Measurements from ENCODE around the gene HNRNPH3.
A peak's percentile ranks its signal among the peaks of the same experiment; 100 is the strongest.

The HNRNPH3 gene

DNA sequence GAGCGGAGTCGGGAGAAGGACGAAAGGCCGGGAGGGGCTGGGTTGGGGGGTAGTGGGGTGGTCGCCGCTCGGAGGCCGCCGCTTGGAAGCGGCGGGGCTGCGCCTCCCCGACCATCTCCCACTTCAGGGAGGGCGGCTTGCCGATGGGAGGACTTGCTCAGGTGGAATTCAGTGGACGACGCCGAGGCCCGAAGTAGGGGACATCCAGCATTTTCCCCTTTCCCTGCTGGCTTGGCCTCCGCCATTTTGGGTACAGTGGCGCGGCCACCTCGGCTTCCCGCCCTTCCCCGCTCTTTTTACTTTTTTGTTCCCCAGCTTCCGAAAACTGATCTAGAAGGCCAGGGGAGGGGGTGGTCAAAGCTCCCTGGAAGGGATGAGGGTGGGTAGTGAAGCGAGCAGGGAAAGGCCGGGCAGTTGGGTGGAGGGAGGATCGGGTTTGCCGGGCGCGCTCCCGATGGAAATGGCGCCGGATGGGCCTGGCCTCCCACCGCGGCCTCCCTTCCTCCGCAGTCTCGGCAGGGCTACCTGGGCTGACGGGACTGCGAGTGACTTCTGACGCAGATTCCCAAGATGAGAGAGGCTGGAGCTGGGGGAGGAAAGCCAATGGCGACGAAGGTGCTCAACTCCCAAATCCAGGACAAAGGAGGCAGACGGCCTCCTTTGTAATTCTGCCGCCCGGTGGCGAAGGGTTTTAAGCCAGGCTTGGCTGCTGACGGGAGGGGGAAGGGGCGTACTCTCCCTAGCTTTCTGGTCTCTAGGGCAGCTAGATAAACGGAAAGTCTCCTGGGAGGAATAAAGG lies 594 bp downstream of the HNRNPH3 start, which contains the start of gene PBLD:
Gene PBLD (minus strand): TSS at position 670 of the 799 bp plus-strand sequence. CDS start 26,084 bp downstream, outside the sequence.
- peak; percentile 43 for DNase-seq

DNA sequence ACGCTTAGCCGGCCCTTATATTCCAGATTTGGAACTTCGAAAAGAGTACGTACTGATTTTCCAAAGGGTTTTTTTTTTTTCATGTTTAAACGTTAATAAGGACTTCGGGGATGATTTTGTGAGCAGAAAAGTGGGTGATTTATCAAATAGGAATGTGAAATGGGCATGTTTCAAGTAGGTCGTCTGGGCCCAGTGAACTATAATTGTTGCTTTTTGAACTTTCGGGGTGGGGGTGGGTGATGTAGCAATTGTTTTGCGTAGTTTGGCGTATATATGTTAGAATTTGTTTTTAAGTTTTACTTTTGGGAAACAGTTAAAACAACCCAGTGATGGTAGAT lies 1.2 kb downstream of the HNRNPH3 start:
- no peak for DNase-seq

DNA sequence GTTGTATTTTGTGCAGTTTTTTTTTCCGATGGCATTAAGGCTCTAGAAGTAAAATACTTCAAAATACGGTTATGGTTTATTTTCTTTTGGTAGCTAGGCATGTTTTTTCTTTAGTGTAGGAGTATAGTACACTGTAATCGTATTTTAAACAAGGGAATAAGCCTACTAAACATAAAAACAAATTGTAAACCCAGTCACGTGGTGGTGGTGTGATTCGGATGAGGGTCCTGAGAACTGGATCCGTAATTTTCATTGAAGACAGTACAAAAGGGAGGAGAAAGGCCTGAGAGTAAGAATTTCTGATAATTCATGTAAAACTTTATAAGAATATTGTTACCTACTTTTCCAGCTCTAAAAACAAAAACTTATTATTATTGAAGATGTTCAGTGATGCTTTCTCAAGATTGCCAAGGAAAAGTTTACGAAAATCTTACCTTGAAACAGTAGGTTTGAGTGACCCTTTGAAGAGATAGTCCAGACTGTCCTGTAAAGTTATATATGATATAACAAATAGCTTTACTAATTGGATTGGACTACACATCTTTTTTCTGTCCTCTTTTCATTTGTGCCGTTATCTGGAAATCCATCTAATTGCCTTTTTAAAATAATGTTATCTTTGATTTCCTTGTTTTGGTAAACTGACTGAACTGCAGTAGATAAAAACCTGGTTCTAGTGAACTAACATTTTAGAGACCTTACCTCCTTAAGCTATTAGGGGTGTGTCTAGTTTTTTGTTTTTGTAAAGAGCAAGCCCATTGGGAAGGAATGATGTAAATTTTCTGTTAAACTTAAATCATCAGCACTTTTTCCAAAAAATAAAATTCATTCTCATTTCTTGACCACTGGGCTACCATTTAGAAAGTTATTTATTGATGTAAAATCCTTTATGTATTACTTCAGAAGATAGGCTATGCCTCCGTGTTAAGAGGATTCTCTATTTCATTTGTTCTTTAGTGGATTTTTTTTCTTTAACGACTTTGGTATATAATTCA lies 1.9 kb downstream of the HNRNPH3 start:
- DNase-seq = no peak

DNA sequence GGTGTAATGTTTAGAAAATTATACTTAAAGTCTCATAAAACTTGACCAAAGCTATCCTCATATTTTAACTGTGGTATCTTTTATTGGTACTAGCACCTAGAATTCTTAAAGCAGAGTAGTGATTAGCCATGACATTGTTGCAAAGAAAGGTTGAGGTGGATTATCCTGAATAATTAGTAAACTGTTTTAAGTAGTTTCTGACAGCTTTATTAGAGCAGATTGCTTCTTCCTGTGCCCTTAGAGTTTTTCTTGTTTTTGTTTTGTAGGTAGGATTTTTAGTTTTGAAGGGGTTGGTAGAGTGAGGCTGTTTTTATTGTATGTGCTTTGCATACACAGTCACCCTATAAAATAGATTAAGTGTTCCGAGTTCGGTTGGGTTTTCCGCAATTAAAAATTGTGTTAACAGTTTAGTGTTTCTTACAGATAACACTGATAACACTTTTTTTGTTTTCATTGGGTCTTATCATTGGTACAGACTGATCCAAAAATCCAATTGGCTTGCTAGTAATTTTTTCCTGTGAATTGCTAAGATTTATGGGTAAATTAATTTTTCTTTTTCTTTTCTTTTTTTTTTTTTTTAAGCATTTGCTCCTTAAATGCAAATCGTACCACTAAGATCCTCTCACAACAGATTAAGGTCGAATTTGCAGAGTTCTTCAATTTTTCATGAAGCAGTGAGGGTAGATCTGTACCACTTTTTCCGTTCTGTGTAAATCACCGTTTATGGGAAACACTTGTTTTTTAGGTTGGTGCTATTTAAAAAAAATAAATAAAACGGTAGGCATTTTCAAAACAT lies 3.0 kb downstream of the HNRNPH3 start:
- no peak for DNase-seq

DNA sequence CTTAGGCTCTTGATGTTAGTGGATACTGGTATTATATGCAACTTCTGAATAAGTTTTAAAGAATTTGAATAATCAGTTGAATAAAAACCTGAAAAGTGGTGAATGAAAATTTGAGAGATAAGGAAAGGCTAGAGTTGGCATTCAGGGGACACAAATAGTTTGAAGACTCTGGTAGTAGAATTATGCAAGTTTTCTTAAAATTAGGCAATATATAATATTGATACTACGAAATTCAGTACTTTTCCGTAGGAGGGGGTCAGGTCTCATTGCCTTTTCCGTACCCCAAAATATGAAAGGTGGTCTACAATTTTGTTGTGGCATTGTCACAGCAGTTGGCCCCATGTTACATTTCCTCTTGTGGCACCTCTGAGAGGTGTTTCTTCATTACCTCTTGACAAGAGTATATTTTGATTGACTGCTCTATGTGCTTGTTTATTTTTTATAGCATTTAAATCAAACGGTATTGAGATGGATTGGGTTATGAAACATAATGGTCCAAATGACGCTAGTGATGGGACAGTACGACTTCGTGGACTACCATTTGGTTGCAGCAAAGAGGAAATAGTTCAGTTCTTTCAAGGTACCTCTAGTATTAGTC lies 5.0 kb downstream of the HNRNPH3 start:
- DNase-seq = no peak

DNA sequence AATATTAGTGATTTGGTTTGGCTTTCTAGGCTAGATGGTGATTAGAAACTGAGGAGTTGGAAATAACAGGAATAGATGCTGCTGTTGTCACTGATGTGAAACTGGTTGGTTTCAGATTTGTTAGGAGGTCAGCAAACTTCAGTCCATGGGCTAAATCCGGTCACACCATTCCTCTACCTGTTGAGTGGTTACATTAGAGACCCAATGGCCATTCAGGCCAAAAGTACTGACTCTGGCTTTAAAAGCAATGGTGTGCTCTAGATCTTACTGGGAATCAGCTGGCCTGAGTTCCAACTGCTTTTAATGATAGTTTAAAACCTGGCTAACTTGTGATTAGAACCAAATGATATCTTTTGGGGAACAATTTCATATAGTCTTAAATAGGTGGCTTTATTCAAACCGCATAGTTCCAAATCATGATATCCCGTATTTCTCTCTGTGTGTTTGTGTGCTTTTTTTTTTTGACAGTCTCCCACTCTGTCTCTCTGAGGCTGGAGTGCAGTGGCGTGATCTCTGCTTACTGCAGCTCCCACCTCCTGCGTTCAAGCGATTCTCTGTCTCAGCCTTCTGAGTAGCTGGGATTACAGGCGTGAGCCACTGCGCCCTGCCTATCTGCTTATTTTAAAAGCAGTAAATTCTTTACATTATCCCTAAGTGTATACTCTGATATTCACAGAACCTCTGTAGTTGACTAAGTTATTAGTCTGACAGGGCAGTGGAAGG lies 8.7 kb downstream of the HNRNPH3 start:
- DNase-seq = no peak

DNA sequence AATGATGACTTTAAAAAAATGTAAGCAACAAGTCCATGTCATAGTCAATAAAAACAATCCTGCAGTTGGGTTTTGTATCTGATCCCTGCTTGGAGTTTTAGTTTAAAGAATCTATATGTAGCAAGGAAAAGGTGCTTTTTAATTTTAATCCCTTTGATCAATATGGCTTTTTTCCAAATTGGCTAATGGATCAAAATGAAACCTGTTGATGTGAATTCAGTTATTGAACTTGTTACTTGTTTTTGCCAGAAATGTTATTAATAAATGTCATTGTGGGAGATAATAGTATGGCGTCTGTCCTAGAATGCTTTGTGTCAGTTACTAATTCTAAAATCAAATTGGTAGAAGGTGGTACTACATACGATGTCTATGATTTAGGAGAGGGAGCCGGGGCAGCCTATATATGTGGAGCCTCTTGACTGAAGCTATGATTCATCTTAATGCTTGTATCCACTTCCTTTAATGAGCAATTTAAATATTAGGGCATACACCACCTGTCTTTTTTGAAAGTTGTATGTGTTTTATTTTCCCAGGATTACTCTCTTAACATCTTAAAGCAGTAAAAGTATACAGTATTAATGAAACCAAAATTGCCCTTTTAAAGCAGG lies 11.1 kb downstream of the HNRNPH3 start:
- DNase-seq = no peak

DNA sequence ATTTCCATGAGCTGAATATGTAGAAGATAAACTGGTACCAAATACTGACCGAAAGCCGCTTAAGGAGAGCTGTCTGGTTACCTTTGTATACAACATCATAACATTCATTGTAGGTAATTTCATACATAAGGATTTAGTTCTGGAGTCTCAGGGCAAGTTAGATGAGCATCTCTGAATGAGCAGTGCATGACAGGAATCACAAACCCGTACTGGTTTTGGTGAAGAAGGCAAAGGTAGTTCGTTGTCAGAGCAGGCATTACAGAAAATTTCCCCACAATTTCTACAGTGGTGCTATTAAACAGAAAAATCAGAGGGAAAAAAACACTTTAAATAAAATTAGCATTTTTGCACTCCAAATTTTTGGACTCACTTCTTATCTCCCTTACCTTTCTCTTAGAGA lies 13.8 kb downstream of the HNRNPH3 start:
- DNase-seq = no peak

DNA sequence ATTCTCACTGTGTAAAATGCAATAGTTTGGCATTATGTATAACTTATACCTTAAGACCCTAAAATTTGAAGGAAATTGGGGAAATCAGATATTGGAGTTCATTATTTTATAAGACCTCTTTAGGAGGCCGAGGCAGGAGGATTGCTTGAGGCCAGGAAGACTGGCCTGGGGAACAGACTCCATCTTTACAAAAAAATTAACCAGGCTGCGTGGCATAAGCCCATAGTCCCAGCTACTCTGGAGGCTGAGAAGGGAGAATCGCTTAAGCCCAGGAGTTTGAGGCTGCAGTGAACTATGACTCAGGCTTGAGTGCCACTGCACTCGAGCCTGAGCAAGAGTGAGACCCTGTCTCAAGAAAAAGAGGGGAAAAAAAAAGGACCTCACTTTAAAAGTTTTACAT lies 14.9 kb downstream of the HNRNPH3 start:
- DNase-seq = no peak

DNA sequence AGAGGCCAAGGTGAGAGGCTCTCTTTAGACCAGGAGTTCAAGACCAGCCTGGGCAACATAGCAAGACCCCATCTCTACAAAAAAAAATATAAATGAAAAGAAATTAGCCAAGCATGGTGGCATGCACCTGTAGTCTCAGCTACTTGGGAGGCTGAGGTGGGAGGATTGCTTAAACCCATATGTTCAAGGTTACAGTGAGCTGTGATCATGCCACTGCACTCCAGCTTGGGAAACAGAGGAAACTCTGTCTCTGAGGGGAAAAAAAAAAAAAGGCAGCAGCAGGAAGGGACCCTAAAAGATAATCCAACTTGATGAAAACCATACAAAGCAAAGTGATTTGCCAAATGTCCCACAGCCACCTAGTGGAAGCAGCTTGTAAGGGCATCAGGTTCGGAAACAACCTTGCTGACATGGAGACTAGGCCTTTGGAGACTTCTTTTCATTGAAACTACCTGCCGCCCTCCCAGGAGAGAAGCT lies 16.4 kb downstream of the HNRNPH3 start:
- DNase-seq = peak; percentile 8

DNA sequence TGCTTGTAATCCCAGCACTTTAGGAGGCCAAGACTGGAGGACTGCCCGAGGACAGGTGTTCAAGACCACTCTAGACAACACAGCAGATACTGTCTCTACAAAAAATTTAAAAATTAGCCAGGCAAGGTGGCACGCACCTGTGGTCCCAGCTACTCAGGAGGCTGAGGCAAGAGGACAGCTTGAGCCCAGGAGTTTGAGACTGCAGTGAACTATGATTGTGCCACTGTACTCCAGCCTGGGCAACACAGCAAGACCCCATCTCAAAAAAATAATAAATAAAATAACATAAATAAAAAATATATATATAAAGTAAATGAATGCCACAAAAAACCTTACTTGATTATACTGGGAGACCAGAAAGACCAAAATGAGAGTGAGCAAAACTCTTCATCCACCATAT lies 21.7 kb downstream of the HNRNPH3 start:
- no peak for DNase-seq

DNA sequence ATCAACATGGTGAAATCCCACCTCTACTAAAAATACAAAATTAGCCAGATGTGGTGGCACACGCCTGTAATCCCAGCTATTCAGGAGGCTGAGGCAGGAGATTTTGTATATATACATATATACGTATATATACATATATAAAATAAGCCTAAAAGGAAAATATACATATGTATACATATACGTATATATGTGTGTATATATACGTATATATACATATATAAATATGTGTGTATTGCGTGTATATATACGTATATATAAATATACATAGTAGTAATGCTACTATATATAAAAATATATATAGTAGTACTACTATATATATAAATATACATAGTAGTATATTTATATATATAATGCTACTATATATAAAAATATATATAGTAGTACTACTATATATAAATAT lies 27.3 kb downstream of the HNRNPH3 start:
- no peak for DNase-seq

DNA sequence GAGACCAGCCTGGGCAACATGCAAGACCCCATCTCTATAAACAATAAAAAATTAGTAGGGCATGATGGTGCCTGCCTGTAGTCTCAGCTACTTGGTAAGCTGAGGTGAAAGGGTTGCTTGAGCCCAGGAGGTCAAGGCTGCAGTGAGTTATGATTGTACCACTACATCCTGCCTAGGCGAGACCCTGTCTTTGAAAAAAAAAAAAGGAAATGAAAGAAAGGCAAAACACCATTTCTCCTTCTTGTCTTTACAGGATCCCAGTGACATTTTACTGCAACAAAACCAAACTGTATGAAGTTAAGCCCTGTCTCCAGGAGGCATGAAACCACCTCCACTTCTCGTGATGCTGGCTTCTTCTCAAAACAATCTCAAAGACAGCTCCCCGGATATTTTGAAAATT lies 30.7 kb downstream of the HNRNPH3 start:
- no peak for DNase-seq

DNA sequence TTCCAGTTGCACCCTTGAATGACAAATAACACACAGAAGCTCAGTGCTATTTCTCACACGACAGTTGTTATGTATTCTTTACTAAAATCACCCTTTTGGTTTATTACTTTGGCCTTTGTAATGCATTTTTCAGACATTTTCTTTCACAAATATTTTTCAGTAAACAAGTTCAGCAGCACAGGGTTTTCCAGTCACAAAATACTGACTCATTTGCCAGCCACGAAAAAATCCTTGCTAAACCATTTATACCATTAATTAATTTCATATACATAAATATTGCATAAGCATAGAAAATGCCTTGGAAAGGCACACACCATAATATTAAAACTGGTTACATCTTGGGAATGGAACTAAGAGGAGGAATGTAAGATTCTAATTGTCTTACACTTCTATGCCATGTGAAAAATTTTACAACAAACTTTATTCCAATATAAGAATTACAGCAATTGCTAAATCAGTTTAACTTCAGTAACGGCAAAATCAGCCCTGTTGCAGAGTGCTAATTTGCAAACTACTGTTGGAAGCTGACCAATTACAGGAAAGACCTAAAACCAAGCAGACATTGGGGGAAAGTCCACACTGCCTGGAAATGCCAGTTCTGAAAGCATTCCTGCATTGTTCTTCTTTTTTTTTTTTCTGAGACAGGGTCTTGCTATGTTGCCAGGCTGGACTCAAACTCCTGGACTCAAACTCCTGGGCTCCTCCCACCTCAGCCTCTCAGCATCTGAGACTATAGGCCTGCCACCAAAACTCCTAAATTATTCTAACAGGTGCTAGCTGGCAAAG lies 32.4 kb downstream of the HNRNPH3 start:
- no peak for DNase-seq

DNA sequence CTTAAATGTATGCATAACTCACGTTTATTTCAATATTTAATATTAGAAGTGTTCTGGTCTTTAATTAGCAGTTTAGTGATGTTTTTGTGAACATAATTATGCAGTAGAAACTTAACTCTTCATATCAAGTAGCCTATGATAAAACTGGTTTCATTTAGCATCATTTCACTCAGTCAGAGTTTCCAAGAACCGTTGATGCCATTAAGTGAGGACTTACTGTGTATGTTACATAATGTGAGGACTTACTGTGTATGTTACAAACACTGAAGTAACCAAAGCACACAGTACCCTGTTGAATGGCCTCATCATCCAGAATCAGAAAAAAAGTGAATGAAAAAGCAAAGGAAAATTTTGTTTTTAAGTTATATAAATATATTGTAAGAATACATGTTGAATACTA lies 33.7 kb downstream of the HNRNPH3 start:
- no peak for DNase-seq

DNA sequence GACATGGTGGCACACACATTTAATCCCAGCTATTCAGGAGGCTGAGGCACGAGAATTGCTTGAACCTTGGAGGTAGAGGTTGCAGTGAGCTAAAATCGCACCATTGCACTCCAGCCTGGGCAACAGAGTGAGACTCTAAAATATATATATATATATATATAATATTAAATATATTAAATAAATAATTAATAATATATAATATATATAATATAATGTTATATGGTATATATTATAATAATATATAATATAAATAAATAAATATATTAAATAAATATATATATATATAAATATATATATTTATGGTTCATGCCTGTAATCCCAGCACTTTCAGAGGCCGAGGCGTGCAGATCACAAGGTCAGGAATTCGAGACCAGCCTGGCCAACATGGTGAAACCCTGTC lies 34.7 kb downstream of the HNRNPH3 start:
- DNase-seq = no peak

DNA sequence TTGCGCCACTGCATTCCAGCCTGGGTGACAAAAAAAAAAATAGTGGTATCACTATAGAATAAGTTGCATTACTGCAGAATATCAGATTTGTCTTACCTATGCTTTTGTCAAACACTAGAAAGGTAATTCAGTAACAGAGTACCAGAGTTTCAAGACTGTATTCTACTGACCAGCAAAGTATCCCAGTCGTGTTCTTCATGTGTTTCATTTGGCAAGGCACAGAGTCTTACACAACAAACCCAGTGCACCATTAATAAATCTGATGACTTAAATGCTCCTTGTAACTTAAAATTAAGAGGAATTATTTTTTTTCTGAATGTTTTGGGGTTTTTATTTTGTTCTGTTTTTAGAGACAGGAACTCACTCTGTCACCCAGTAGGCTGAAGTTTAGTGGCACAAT lies 35.3 kb downstream of the HNRNPH3 start:
- DNase-seq = no peak

DNA sequence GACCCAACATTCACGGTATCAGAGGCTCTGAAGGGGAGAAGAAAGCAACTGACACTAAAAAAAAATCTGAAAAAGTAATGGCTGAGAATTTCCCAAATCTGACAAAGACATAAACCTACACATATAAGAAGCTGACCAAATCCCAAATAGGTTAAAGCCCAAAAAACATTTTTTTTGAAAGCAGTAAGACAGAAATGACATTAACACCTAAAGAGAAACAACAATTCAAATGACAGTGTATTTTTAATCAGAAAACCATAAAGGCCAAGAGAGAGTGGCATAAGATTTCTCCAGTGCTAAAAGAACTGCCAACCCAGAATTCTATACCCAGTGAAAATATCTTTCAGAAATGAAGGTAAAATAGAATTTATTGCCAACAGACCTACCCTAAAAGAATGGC lies 39.7 kb downstream of the HNRNPH3 start:
- no peak for DNase-seq

DNA sequence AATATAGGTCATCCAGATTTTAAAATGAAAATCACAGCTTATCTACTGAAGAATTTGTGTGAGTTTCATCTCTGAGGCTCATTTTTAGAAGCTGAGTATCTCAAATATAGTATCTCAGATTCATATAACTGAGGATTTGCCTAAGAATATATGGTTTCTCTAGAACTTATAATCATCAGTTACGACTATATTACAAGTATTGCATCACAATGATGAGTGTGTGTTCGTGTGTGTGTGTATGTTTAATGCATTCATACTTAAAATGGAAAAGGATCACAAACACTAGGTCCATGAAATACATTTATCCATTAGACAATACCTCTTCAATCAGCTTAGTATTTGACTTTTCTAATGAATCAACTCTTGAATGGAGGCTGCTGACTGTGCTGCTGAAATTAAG lies 53.9 kb downstream of the HNRNPH3 start:
- no peak for DNase-seq

Measured in NCI-H2171 (cell line).